HepG2 (cell line): Measurements from ENCODE around the gene C5AR1. TPM values are rescaled to one million over a fixed set of nuclear protein-coding genes. Genes with fewer than 3 reads are reported as not detected.

ENCODE experiments used
- ARNT2 ChIP-seq: sonication (generic); formaldehyde crosslinking; IDR thresholded peaks from 2 replicates; pipeline ENCODE4 v1.8.0; 2022; ENCODE audit warnings: mild to moderate bottlenecking, low read depth, missing genetic modification reagents, moderate library complexity
- FLYWCH1 ChIP-seq: sonication (generic); formaldehyde crosslinking; IDR thresholded peaks from 2 replicates; pipeline ENCODE4 v1.8.1; 2023; ENCODE audit warnings: mild to moderate bottlenecking, missing genetic modification reagents
- JUND ChIP-seq: sonication (generic); formaldehyde crosslinking; IDR thresholded peaks from 2 replicates; pipeline ENCODE4 v1.8.0; 2022; ENCODE audit warnings: mild to moderate bottlenecking, missing genetic modification reagents
- MAFG ChIP-seq: sonication (generic); formaldehyde crosslinking; IDR thresholded peaks from 2 replicates; pipeline ENCODE4 v1.5.1; 2020; ENCODE audit warnings: mild to moderate bottlenecking, missing genetic modification reagents
- NBN ChIP-seq: fragments of 450-650 bp; conservative IDR thresholded peaks from 2 replicates; pipeline ENCODE4 v1.6.1; 2017
- NFYB ChIP-seq: sonication (generic); formaldehyde crosslinking; IDR thresholded peaks from 2 replicates; pipeline ENCODE4 v1.4.0; 2020; ENCODE audit warnings: missing genetic modification reagents
- PRPF4 ChIP-seq: fragments of 200-400 bp; formaldehyde crosslinking; IDR thresholded peaks from 2 replicates; pipeline ENCODE4 v1.6.1; 2016; ENCODE audit warnings: low read length, low read depth; ENCODE audit not compliant: poor library complexity, severe bottlenecking
- SKI ChIP-seq: fragments of 450-650 bp; IDR thresholded peaks from one replicate; pipeline ENCODE4 v1.6.1; 2018; ENCODE audit warnings: mild to moderate bottlenecking; ENCODE audit not compliant: partially characterized antibody
- SUZ12 ChIP-seq: fragments of 150-350 bp; IDR thresholded peaks from 2 replicates; pipeline ENCODE4 v1.6.1; 2014; ENCODE audit warnings: low read depth, low read length
- THAP11 ChIP-seq: IDR thresholded peaks from 2 replicates; pipeline ENCODE4 v1.6.1; 2016; ENCODE audit warnings: missing biosample characterization, missing genetic modification reagents
- THRA ChIP-seq: sonication (generic); formaldehyde crosslinking; IDR thresholded peaks from 2 replicates; pipeline ENCODE4 v1.4.0; 2020; ENCODE audit warnings: missing genetic modification reagents, borderline replicate concordance
- ZBTB25 ChIP-seq: IDR thresholded peaks from 2 replicates; pipeline ENCODE4 v1.6.1; 2018; ENCODE audit warnings: missing genetic modification reagents
- ZNF180 ChIP-seq: sonication (generic); formaldehyde crosslinking; IDR thresholded peaks from 2 replicates; pipeline ENCODE4 v1.4.0; 2020; ENCODE audit warnings: low read depth, missing genetic modification reagents, borderline replicate concordance
- ZNF280B ChIP-seq: sonication (generic); formaldehyde crosslinking; IDR thresholded peaks from 2 replicates; pipeline ENCODE4 v1.5.0; 2020; ENCODE audit warnings: missing genetic modification reagents, mild to moderate bottlenecking, borderline replicate concordance
- ZNF609 ChIP-seq: sonication (generic); formaldehyde crosslinking; IDR thresholded peaks from 2 replicates; pipeline ENCODE4 v1.4.0; 2020; ENCODE audit warnings: mild to moderate bottlenecking, missing genetic modification reagents, borderline replicate concordance
- ZNF660 ChIP-seq: sonication (generic); formaldehyde crosslinking; IDR thresholded peaks from 2 replicates; pipeline ENCODE4 v1.5.1; 2020; ENCODE audit warnings: mild to moderate bottlenecking, low read depth, missing genetic modification reagents, borderline replicate concordance
- ZNF713 ChIP-seq: sonication (generic); formaldehyde crosslinking; IDR thresholded peaks from 2 replicates; pipeline ENCODE4 v1.4.0; 2020; ENCODE audit warnings: mild to moderate bottlenecking, missing genetic modification reagents
- ZNF841 ChIP-seq: sonication (generic); formaldehyde crosslinking; IDR thresholded peaks from 2 replicates; pipeline ENCODE4 v1.8.1; 2023; ENCODE audit warnings: missing genetic modification reagents, borderline replicate concordance
- polyA plus RNA-seq, 8 experiments: library from polyadenylated mRNA; depleted of rRNA in 3 of 8; stranded (reverse) in 7 of 8; unstranded in 1 of 8; fragments of >200 nt; fragmentation: Illumina TruSeq in 4 of 8; extraction: Trizol in 4 of 8; gene quantifications; 2 replicates each; pipeline versions ENCODE4 v1.2.1 to v1.2.3, GENCODE V29; 2011 to 2016; ENCODE audit warnings: low read depth in 4 of 8, missing spikeins in 1 of 8, mixed read lengths in 1 of 8; ENCODE audit not compliant: insufficient read depth in 1 of 8
- total RNA-seq, 5 experiments: library from RNA; depleted of rRNA; stranded (reverse); fragments of >200 nt; fragmentation: Illumina TruSeq; extraction: Trizol; gene quantifications; 2 replicates each; pipeline ENCODE4 v1.2.3, GENCODE V29; 2016; ENCODE audit warnings: low read depth in 1 of 5

The C5AR1 gene
- total and polyA plus RNA-seq, 2 of the 13 experiments (the other 11 are each of a cell fraction or from before 2014, with no cell fraction given) = 0.07 to 1.6 TPM

- TF ChIP-seq ZNF609 (CRISPR knock-in tag) (peak; percentile 73), ZNF180 (CRISPR knock-in tag) (no peak), MAFG (CRISPR knock-in tag) (no peak), THRA (CRISPR knock-in tag) (peak; percentile 50; the same call in 1 of the 2 replicates), PRPF4 (no peak), NBN (no peak), SKI (no peak), ZBTB25 (CRISPR knock-in tag) (0 out of 2 replicates have a peak, but pooled peaks have one; percentile 33), SUZ12 (no peak), ZNF660 (no peak), ZNF841 (CRISPR knock-in tag) (no peak), ZNF713 (CRISPR knock-in tag) (no peak), JUND (CRISPR knock-in tag) (peak; percentile 98), NFYB (CRISPR knock-in tag) (no peak), FLYWCH1 (no peak), THAP11 (peak; percentile 76; the same call in 1 of the 2 replicates), ARNT2 (CRISPR knock-in tag) (0 out of 2 replicates have a peak, but pooled peaks have one; percentile 41), ZNF280B (CRISPR knock-in tag) (no peak)
These were observed 5.6 kb downstream of the C5AR1 start (continued) for GRCh38 chr19:47315125-47315821.
